Kidney (tissue), 14 donors: Measurements from ENCODE around the gene KRT10. TPM values are rescaled to one million over a fixed set of nuclear protein-coding genes. Genes with fewer than 3 reads are reported as not detected.
"Not testable (repeated sequence)": the region's sequence is repeated elsewhere in the genome, so short reads cannot be mapped to it uniquely, and the experiment has no call there.

Experiments
- DNase-seq, 5 donors: peaks; one replicate each; pipeline ENCODE4 v3.0.0-alpha.2; 2013 to 2020
- FAIRE-seq: peaks from 2 replicates; lab custom pipeline; 2012; peaks lifted over from hg19 to GRCh38; lab: Jason Lieb, UNC
- H3K27ac ChIP-seq, 2 donors: one replicate each; pipeline ENCODE4 v1.7.0; 2013; ENCODE audit warnings: low read depth in 2 of 2, low read length in 2 of 2, inconsistent platforms in 1 of 2
- H3K27me3 ChIP-seq: one replicate; pipeline ENCODE4 v1.7.1; 2013; ENCODE audit warnings: low read length, inconsistent platforms; ENCODE audit not compliant: control insufficient read depth, insufficient read depth
- H3K36me3 ChIP-seq, 3 donors: one replicate each; pipeline versions ENCODE4 v1.7.0 to v1.7.1; 2013; ENCODE audit warnings: low read length in 3 of 3, control low read depth in 1 of 3, inconsistent platforms in 1 of 3; ENCODE audit not compliant: insufficient read depth in 3 of 3, control insufficient read depth in 2 of 3
- H3K4me1 ChIP-seq, 3 donors: one replicate each; pipeline versions ENCODE4 v1.7.0 to v1.7.1; 2013; ENCODE audit warnings: low read length in 3 of 3, inconsistent platforms in 1 of 3, low read depth in 1 of 3; ENCODE audit not compliant: control insufficient read depth in 2 of 3, insufficient read depth in 2 of 3
- H3K4me3 ChIP-seq, 3 donors: one replicate each; pipeline versions ENCODE4 v1.7.0 to v1.8.1; 2013; ENCODE audit warnings: low read length in 3 of 3, control low read depth in 1 of 3, inconsistent platforms in 1 of 3
- H3K9ac ChIP-seq, 3 donors: one replicate each; pipeline versions ENCODE4 v1.7.0 to v1.7.1; 2013; ENCODE audit warnings: low read length in 3 of 3, control low read depth in 1 of 3, inconsistent platforms in 1 of 3
- H3K9me3 ChIP-seq, 3 donors: one replicate each; pipeline versions ENCODE4 v1.7.0 to v1.7.1; 2013; ENCODE audit warnings: low read length in 3 of 3, control low read depth in 1 of 3, inconsistent platforms in 1 of 3; ENCODE audit not compliant: control insufficient read depth in 2 of 3, insufficient read depth in 1 of 3
- CTCF ChIP-seq: IDR thresholded peaks from 3 replicates; pipeline ENCODE4 v1.5.1; 2012; ENCODE audit warnings: mild to moderate bottlenecking, moderate library complexity, borderline replicate concordance; ENCODE audit not compliant: insufficient read depth; ENCODE audit errors: extremely low read depth
- intact Hi-C: fragments of 100-400 bp; cut with DNase I; formaldehyde crosslinking; loops from one replicate; pipeline ENCODE4 v1.11.1; 2022
- polyA plus RNA-seq: library from polyadenylated mRNA; stranded (reverse); fragments of 350-450 nt; fragmentation: Illumina TruSeq; extraction: RNeasy Lipid Tissue Mini Kit (QIAGEN cat#74804); gene quantifications from one replicate; pipeline ENCODE4 v1.2.3, GENCODE V29; 2014; ENCODE audit warnings: low read depth, low replicate concordance; ENCODE audit not compliant: insufficient read depth
- total RNA-seq: library from RNA; stranded (reverse); fragmentation: NEBNext Ultra II Directional; extraction: Animal tissue kit (Norgen Biotek cat#: 25700); gene quantifications from one replicate; pipeline ENCODE4 v1.2.1, GENCODE V29; 2021
- donor health status: control.
- donor health status: control.
- donor health status: control.
- donor health status: control.
- donor health status: control.
- donor health status: DM: yes; HTN: yes; CAD: no.
- donor health status: Normal renal cell carcinoma (clear cell type).

The KRT10 gene
- total and polyA plus RNA-seq, 2 donors from 2014 or later: 47.9 to 50.9 TPM

- peaks cover 5% of the 10 kb centered on the region for H3K27me3 ChIP-seq
- H3K9ac ChIP-seq: no peak overlapping the region
- no peak for TF ChIP-seq CTCF
- intact Hi-C loops: no loop called here
- no peak overlapping the region for H3K27ac ChIP-seq
- DNase-seq (no peak), FAIRE-seq (no peak)
- peaks cover 0 to 2% (median 0%) of the 10 kb centered on the region in 3 donors for H3K36me3 ChIP-seq
- H3K9me3 ChIP-seq: no peaks in the 10 kb centered on the region
- peaks cover 0 to 4% (median 0%) of the 10 kb centered on the region in 3 donors for H3K4me1 ChIP-seq
- H3K4me3 ChIP-seq: no peak overlapping the region
These were observed 5.2 kb downstream of the KRT10 start for GRCh38 chr17:40817103-40817682.

- intact Hi-C loops: no loop called here
- no peak overlapping the region for H3K9ac ChIP-seq
- no peak for FAIRE-seq
These were observed 5.8 kb downstream of the KRT10 start for GRCh38 chr17:40816569-40816968.

GRCh38 chr17:40815381-40815780, 7.0 kb downstream of the KRT10 start:
- intact Hi-C loops: no loop called here
- FAIRE-seq (no peak), DNase-seq (no peak)
- TF ChIP-seq CTCF: no peak
- Histone ChIP-seq H3K36me3 (peaks cover 0 to 2% (median 0%) of the 10 kb centered on the region in 3 donors), H3K4me3 (no peak overlapping the region), H3K4me1 (peaks cover 0 to 4% (median 0%) of the 10 kb centered on the region in 3 donors), H3K9ac (no peak overlapping the region), H3K27ac (no peak overlapping the region), H3K27me3 (peaks cover 7% of the 10 kb centered on the region), H3K9me3 (no peaks in the 10 kb centered on the region)

More at GRCh38 chr17:40816569-40816968, 5.8 kb downstream of the KRT10 start:
- H3K4me1 ChIP-seq: peaks cover 0 to 4% (median 0%) of the 10 kb centered on the region in 3 donors
- H3K4me3 ChIP-seq: no peak overlapping the region
- no peaks in the 10 kb centered on the region for H3K9me3 ChIP-seq
- no peak for TF ChIP-seq CTCF
- H3K27me3 ChIP-seq: peaks cover 7% of the 10 kb centered on the region
- H3K36me3 ChIP-seq: peaks cover 0 to 2% (median 0%) of the 10 kb centered on the region in 3 donors
- H3K27ac ChIP-seq: no peak overlapping the region
- no peak for DNase-seq

- intact Hi-C loops, H3K4me1 ChIP-seq, H3K4me3 ChIP-seq, H3K36me3 ChIP-seq, DNase-seq, FAIRE-seq, H3K9me3 ChIP-seq, H3K9ac ChIP-seq, H3K27ac ChIP-seq: not testable (repeated sequence)
- H3K27me3 ChIP-seq: peaks cover 13% of the 10 kb centered on the region
These were observed 7.8 kb downstream of the KRT10 start for GRCh38 chr17:40814657-40815056.
